ENCODE results near the gene ZXDC. TPM values are rescaled to one million over a fixed set of nuclear protein-coding genes. Genes with fewer than 3 reads are reported as not detected.

Gene ZXDC
- total RNA-seq, 1 experiment from 2014 or later, result 55.4 TPM

GRCh38 chr3:126488886-126489569, 13.3 kb upstream of the ZXDC start:
- Histone ChIP-seq H3K79me2 (ENCODE audit: low read depth) (no peaks in the 10 kb centered on the region), H3F3A (ENCODE audit: insufficient read depth, low read depth) (no peaks in the 10 kb centered on the region), H4K20me1 (ENCODE audit: insufficient read depth) (no peaks in the 10 kb centered on the region), H3K4me1 (replicated peaks; ENCODE audit: insufficient read depth) (no peaks in the 10 kb centered on the region), H3K9me3 (ENCODE audit: insufficient read depth, low read depth) (no peaks in the 10 kb centered on the region), H2AFZ (no peak overlapping the region), H3K27ac (no peak overlapping the region), H3K9me2 (ENCODE audit: insufficient read depth) (no peaks in the 10 kb centered on the region), H3K27me3 (ENCODE audit: insufficient read depth, low read depth) (peaks cover 4% of the 10 kb centered on the region; the same call in 1 of the 2 replicates), H3K36me3 (ENCODE audit: low read depth) (no peaks in the 10 kb centered on the region), H3K4me2 (no peak overlapping the region), H3K4me3 (no peak overlapping the region)
- TF ChIP-seq EZH2 (IDR thresholded peaks at IDR 0.05; ENCODE audit: low read depth) (no peak), CTCF (conservative IDR thresholded peaks at IDR 0.05) (no peak)
- ChIA-PET CTCF (no interaction called here), POLR2A (ENCODE audit: unreplicated experiment) (interaction anchor here (0.6 kb wide), 1 partner anchor 13 kb away, joined by 5 read pairs; no protein-coding TSS in a partner anchor)
- DNase-seq, result no peak
- no TSS peak for BruUV-seq (replicated peaks)
- intact Hi-C loops (cut with micrococcal nuclease; ENCODE audit: unreplicated experiment), result no loop called here

GRCh38 chr3:126488185-126488584, 12.5 kb upstream of the ZXDC start:
- Histone ChIP-seq H3K4me3 (no peak overlapping the region), H3F3A (ENCODE audit: insufficient read depth, low read depth) (no peaks in the 10 kb centered on the region), H3K79me2 (ENCODE audit: low read depth) (no peaks in the 10 kb centered on the region), H3K27me3 (ENCODE audit: insufficient read depth, low read depth) (peaks cover 4% of the 10 kb centered on the region; the same call in 1 of the 2 replicates), H3K9me2 (ENCODE audit: insufficient read depth) (no peaks in the 10 kb centered on the region), H3K36me3 (ENCODE audit: low read depth) (no peaks in the 10 kb centered on the region), H3K4me2 (no peak overlapping the region), H2AFZ (no peak overlapping the region), H4K20me1 (ENCODE audit: insufficient read depth) (no peaks in the 10 kb centered on the region), H3K4me1 (replicated peaks; ENCODE audit: insufficient read depth) (no peaks in the 10 kb centered on the region), H3K9me3 (ENCODE audit: insufficient read depth, low read depth) (no peaks in the 10 kb centered on the region), H3K27ac (no peak overlapping the region)
- ChIA-PET CTCF (no interaction called here), POLR2A (ENCODE audit: unreplicated experiment) (no interaction called here)
- intact Hi-C loops (cut with micrococcal nuclease; ENCODE audit: unreplicated experiment), result no loop called here
- TF ChIP-seq EZH2 (IDR thresholded peaks at IDR 0.05; ENCODE audit: low read depth), result no peak
- no peak for TF ChIP-seq CTCF (conservative IDR thresholded peaks at IDR 0.05)
- DNase-seq, result no peak
- no TSS peak for BruUV-seq (replicated peaks)

- no peak overlapping the region for H3K4me2 ChIP-seq
- H3K36me3 ChIP-seq (ENCODE audit: low read depth), result no peaks in the 10 kb centered on the region
- H3K9me3 ChIP-seq (ENCODE audit: insufficient read depth, low read depth), result no peaks in the 10 kb centered on the region
- no peak overlapping the region for H3K4me3 ChIP-seq
- DNase-seq, result no peak
- no peak for TF ChIP-seq CTCF (conservative IDR thresholded peaks at IDR 0.05)
- TF ChIP-seq EZH2 (IDR thresholded peaks at IDR 0.05; ENCODE audit: low read depth), result no peak
- H3K79me2 ChIP-seq (ENCODE audit: low read depth), result no peaks in the 10 kb centered on the region
- H4K20me1 ChIP-seq (ENCODE audit: insufficient read depth), result no peaks in the 10 kb centered on the region
- H3F3A ChIP-seq (ENCODE audit: insufficient read depth, low read depth), result no peaks in the 10 kb centered on the region
- H3K4me1 ChIP-seq (replicated peaks; ENCODE audit: insufficient read depth), result no peaks in the 10 kb centered on the region
- peaks cover 4% of the 10 kb centered on the region; the same call in 1 of the 2 replicates for H3K27me3 ChIP-seq (ENCODE audit: insufficient read depth, low read depth)
- no TSS peak for BruUV-seq (replicated peaks)
- no peak overlapping the region for H2AFZ ChIP-seq
- intact Hi-C loops (cut with micrococcal nuclease; ENCODE audit: unreplicated experiment), result no loop called here
- no peaks in the 10 kb centered on the region for H3K9me2 ChIP-seq (ENCODE audit: insufficient read depth)
- CTCF ChIA-PET, result no interaction called here
- H3K27ac ChIP-seq, result no peak overlapping the region
- POLR2A ChIA-PET (ENCODE audit: unreplicated experiment), result no interaction called here
These were observed 11.6 kb upstream of the ZXDC start for GRCh38 chr3:126487151-126487771.

Measured in PC-9 (cell line).